Activated CD8-positive, alpha-beta T cell treated with anti-CD3 and anti-CD28 coated beads for 36 hours (primary cell): ENCODE results near the gene RDH8. TPM values are rescaled to one million over a fixed set of nuclear protein-coding genes. Genes with fewer than 3 reads are reported as not detected.

Source experiments
- ATAC-seq: fragments of 200-7000 bp; cut with Tn5 transposase; one replicate; pipeline ENCODE4 v1.10.0; 2021; ENCODE audit warnings: mild to moderate bottlenecking, moderate library complexity
- CTCF ChIA-PET: fragments of 350-600 bp; sonication (Branson Sonifier 250); formaldehyde crosslinking; loops from one replicate; lab custom pipeline; 2021; ENCODE audit warnings: antibody characterized with exemption; lab: Charles Lee
- POLR2A ChIA-PET: fragments of 350-600 bp; sonication (Branson Sonifier 250); formaldehyde crosslinking; loops from one replicate; lab custom pipeline; 2021; ENCODE audit warnings: antibody characterized with exemption; lab: Charles Lee
- DNase-seq: peaks from one replicate; pipeline ENCODE4 v3.0.0-alpha.2; 2020
- H3K27ac Mint-ChIP-seq: one replicate; pipeline ENCODE4 v1.8.0; 2021; ENCODE audit warnings: mild to moderate bottlenecking, mixed read lengths
- H3K27me3 Mint-ChIP-seq: one replicate; pipeline ENCODE4 v1.8.0; 2021; ENCODE audit warnings: mixed read lengths
- H3K36me3 Mint-ChIP-seq: one replicate; pipeline ENCODE4 v1.8.0; 2021; ENCODE audit warnings: low read depth, mixed read lengths
- H3K4me1 Mint-ChIP-seq: one replicate; pipeline ENCODE4 v1.8.0; 2021; ENCODE audit warnings: low read depth, mixed read lengths
- H3K4me3 Mint-ChIP-seq: one replicate; pipeline ENCODE4 v1.8.0; 2021; ENCODE audit warnings: mild to moderate bottlenecking, moderate library complexity, mixed read lengths
- H3K9me3 Mint-ChIP-seq: one replicate; pipeline ENCODE4 v1.8.0; 2021; ENCODE audit warnings: mixed read lengths
- intact Hi-C: fragments of 100-400 bp; cut with micrococcal nuclease; formaldehyde crosslinking; loops from one replicate; pipeline ENCODE4 v1.10.0; 2022
- total RNA-seq, 2 experiments: library from RNA; stranded (reverse); gene quantifications; one replicate each; pipeline ENCODE4 v1.2.3, GENCODE V29; 2021
- TF ChIP-seq, protein P1 (sequence below): fragments of 200-600 bp; IDR thresholded peaks from one replicate; pipeline ENCODE4 v1.8.0; 2022; ENCODE audit warnings: antibody characterized with exemption, mild to moderate bottlenecking

Gene RDH8
- total RNA-seq, 2 experiments from 2014 or later = not detected

DNA sequence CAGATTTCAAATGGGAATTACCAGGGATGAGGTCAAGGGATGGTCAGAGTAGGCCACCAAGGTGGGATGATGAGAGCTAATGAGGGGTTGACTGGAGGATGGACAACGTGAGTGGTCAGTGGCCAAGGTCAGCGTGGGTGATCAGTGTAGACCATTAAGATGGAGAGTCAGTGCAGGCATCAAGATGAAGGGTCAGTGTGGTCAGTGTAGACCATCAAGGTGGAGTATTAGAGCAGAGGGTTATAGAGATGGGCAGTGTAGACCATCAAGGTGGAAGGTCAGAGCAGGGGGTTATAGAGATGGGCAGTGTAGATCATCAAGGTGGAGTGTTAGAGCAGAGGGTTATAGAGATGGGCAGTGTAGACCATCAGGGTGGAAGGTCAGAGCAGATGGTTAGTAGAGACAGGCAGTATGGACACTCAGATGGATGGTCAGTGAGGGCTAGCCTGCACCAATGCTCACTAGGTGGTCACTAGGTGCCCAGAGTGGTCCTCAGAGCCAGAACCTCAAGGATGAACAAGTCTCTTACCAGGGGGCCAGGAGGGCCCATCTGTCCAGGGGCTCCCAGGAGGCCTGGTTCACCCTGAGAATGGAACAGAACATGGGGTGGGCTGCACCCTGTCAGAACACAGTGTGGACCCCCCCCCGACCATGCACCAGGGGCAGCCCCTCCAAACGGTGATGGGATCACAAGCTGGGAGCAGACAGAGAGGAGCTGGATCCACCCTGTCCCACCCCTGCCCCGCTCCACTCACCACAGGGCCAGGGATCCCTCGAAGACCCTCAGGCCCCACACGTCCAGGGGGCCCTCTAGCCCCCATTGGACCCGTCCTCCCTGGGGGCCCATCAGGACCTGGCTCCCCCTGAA is 44.2 kb upstream of the RDH8 start:
- Mint-ChIP-seq H3K27ac (no peak overlapping the region), H3K36me3 (no peaks in the 10 kb centered on the region), H3K27me3 (peaks cover 28% of the 10 kb centered on the region), H3K4me1 (peaks cover 3% of the 10 kb centered on the region), H3K9me3 (no peaks in the 10 kb centered on the region), H3K4me3 (no peak overlapping the region)
- ChIA-PET POLR2A (no interaction called here), CTCF (no interaction called here)
- DNase-seq = no peak
- TF ChIP-seq, protein P1, sequence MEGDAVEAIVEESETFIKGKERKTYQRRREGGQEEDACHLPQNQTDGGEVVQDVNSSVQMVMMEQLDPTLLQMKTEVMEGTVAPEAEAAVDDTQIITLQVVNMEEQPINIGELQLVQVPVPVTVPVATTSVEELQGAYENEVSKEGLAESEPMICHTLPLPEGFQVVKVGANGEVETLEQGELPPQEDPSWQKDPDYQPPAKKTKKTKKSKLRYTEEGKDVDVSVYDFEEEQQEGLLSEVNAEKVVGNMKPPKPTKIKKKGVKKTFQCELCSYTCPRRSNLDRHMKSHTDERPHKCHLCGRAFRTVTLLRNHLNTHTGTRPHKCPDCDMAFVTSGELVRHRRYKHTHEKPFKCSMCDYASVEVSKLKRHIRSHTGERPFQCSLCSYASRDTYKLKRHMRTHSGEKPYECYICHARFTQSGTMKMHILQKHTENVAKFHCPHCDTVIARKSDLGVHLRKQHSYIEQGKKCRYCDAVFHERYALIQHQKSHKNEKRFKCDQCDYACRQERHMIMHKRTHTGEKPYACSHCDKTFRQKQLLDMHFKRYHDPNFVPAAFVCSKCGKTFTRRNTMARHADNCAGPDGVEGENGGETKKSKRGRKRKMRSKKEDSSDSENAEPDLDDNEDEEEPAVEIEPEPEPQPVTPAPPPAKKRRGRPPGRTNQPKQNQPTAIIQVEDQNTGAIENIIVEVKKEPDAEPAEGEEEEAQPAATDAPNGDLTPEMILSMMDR = no peak
- intact Hi-C loops = no loop called here
- ATAC-seq = no peak

GRCh38 chr19:9969688-9969975 is 43.7 kb upstream of the RDH8 start:
- TF ChIP-seq, protein P1 = no peak
- no peak for DNase-seq
- intact Hi-C loops = no loop called here
- CTCF ChIA-PET = no interaction called here
- Mint-ChIP-seq H3K27ac (no peak overlapping the region), H3K27me3 (peaks cover 28% of the 10 kb centered on the region), H3K4me3 (no peak overlapping the region), H3K4me1 (peaks cover 3% of the 10 kb centered on the region), H3K9me3 (no peaks in the 10 kb centered on the region), H3K36me3 (no peaks in the 10 kb centered on the region)
- no peak for ATAC-seq
- POLR2A ChIA-PET = no interaction called here

- TF ChIP-seq, protein P1 = no peak
- ATAC-seq (no peak), DNase-seq (no peak)
- Mint-ChIP-seq H3K4me3 (no peak overlapping the region), H3K27me3 (peaks cover 27% of the 10 kb centered on the region), H3K4me1 (peaks cover 3% of the 10 kb centered on the region), H3K27ac (no peak overlapping the region), H3K36me3 (no peaks in the 10 kb centered on the region), H3K9me3 (no peaks in the 10 kb centered on the region)
- POLR2A ChIA-PET = no interaction called here
- CTCF ChIA-PET = no interaction called here
- intact Hi-C loops = no loop called here
Observed at GRCh38 chr19:9970481-9970880, 42.8 kb upstream of the RDH8 start.

DNA sequence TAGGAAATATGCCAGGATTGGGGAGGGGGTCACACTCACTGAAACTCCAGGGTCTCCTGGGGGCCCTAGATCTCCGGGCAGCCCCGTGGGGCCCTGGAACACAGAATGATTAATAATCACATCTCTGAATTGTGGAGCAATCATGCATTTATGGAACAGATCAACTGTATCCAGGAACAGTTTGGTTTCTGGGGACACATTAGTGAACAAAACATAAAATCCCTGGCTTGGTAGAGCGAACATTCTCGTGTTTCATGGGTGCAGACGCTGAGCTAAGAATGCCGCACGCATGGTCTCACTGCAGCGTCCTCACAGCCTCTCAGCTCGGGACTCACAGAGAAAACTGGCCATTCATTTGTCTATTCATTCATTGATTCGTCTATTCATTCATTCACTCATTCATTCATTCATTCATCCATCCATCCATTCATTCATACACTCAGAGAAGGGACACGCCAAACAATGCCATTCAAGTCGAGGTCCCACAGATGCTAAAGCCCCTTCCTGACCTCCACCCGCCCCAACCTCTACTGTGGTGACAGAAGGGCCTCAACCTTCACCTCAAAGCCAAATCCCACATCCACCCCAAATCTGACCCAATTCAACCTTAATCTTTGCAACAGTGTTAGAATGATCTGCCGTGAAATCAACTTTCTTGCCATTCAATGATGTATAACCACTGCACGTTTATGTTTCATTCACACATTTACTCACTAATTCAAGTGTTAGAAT is 42.0 kb upstream of the RDH8 start:
- Mint-ChIP-seq H3K4me3 (no peak overlapping the region), H3K36me3 (no peaks in the 10 kb centered on the region), H3K4me1 (peaks cover 3% of the 10 kb centered on the region), H3K27me3 (peaks cover 21% of the 10 kb centered on the region), H3K27ac (no peak overlapping the region), H3K9me3 (no peaks in the 10 kb centered on the region)
- no peak for DNase-seq
- ATAC-seq = no peak
- ChIA-PET POLR2A (no interaction called here), CTCF (no interaction called here)
- TF ChIP-seq, protein P1 = no peak
- intact Hi-C loops = no loop called here

DNA sequence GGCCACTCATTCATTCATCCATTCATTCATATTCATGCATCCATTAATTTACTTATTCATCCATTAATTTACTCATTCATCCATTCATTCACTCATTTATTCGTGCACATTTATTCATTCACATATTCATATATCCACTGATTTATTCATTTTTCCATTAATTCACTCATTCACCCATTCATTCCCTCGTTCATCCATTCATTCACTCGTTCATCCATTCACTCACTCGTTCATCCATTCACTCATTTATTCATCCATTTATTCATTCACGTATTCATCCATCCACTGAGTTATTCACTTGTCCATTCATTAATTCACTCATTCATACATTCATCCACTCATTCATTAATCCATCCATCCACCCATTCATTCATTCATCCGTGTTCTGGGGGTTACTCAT is 41.2 kb upstream of the RDH8 start:
- no peak overlapping the region for H3K4me3 Mint-ChIP-seq
- POLR2A ChIA-PET = no interaction called here
- intact Hi-C loops = no loop called here
- CTCF ChIA-PET = no interaction called here
- DNase-seq (no peak), ATAC-seq (no peak)
- TF ChIP-seq, protein P1 = no peak
- no peaks in the 10 kb centered on the region for H3K36me3 Mint-ChIP-seq
- H3K4me1 Mint-ChIP-seq = no peaks in the 10 kb centered on the region
- no peaks in the 10 kb centered on the region for H3K9me3 Mint-ChIP-seq
- no peak overlapping the region for H3K27ac Mint-ChIP-seq
- H3K27me3 Mint-ChIP-seq = peaks cover 17% of the 10 kb centered on the region
